GM12878 (cell line): ENCODE measurements around the gene TMEM86B. TPM values are rescaled to one million over a fixed set of nuclear protein-coding genes. Genes with fewer than 3 reads are reported as not detected.

Experiments used
- ATAC-seq: fragments of 200-7000 bp; cut with Tn5 transposase; 3 replicates; pipeline ENCODE4 v1.9.1; 2020; ENCODE audit warnings: mild to moderate bottlenecking, moderate library complexity
- BruUV-seq: library from RNA; stranded (reverse); fragments of 400-500 nt; replicated peaks from 2 replicates; lab custom pipeline; 2021; lab: Mats Ljungman, UMichigan
- CTCF ChIA-PET: fragments of 300-600 bp; sonication (Branson Sonifier 250); formaldehyde crosslinking; extraction: SDS; loops from one replicate; lab custom pipeline; 2021; ENCODE audit warnings: inconsistent platforms; lab: Yijun Ruan, JAX
- POLR2A ChIA-PET: fragments of 350-600 bp; formaldehyde crosslinking; extraction: SDS; loops from one replicate; lab custom pipeline; 2021; ENCODE audit warnings: inconsistent platforms; lab: Charles Lee
- RAD21 ChIA-PET: fragments of 300-600 bp; sonication (Branson Sonifier 250); formaldehyde crosslinking; loops from one replicate; lab custom pipeline; 2023; ENCODE audit warnings: antibody characterized with exemption; ENCODE audit not compliant: unreplicated experiment; lab: Charles Lee
- SMC1A ChIA-PET: fragments of 300-600 bp; sonication (Branson Sonifier 250); formaldehyde crosslinking; loops from one replicate; lab custom pipeline; 2023; ENCODE audit not compliant: unreplicated experiment, uncharacterized antibody; lab: Charles Lee
- DNase-seq: peaks from one replicate; pipeline ENCODE4 v3.0.0-alpha.2; 2011; ENCODE audit warnings: low read depth, low spot score
- FAIRE-seq: peaks from 3 replicates; lab custom pipeline; 2011; peaks lifted over from hg19 to GRCh38; lab: Jason Lieb, UNC
- H2AFZ ChIP-seq: 2 replicates; pipeline ENCODE4 v1.6.0; 2011; ENCODE audit warnings: low read depth, low read length, control low read depth; ENCODE audit not compliant: control insufficient read depth
- H3K27ac ChIP-seq: 2 replicates; pipeline ENCODE4 v1.5.1; 2011; ENCODE audit warnings: control low read depth; ENCODE audit not compliant: control insufficient read depth, insufficient read depth
- H3K27me3 ChIP-seq, 2 experiments: replicated peaks in 1 of 2; 2 replicates each; pipeline versions ENCODE4 v1.6.0 to v1.6.1; 2011; ENCODE audit warnings: low read length in 1 of 2; ENCODE audit not compliant: control insufficient read depth in 2 of 2, insufficient read depth in 2 of 2
- H3K36me3 ChIP-seq, 2 experiments: 2 replicates each; pipeline ENCODE4 v1.5.1; 2011; ENCODE audit warnings: low read length in 1 of 2; ENCODE audit not compliant: control insufficient read depth in 2 of 2, insufficient read depth in 2 of 2
- H3K4me1 ChIP-seq: 2 replicates; pipeline ENCODE4 v1.6.1; 2011; ENCODE audit warnings: mild to moderate bottlenecking, low read length, moderate library complexity, mixed read lengths; ENCODE audit not compliant: control insufficient read depth, insufficient read depth
- H3K4me2 ChIP-seq: 2 replicates; pipeline ENCODE4 v1.6.0; 2011; ENCODE audit warnings: control low read depth; ENCODE audit not compliant: control insufficient read depth, insufficient read depth
- H3K4me3 ChIP-seq: fragments of 200-600 bp; sonication (generic); 2 replicates; pipeline ENCODE4 v1.5.1; 2016
- H3K79me2 ChIP-seq: 2 replicates; pipeline ENCODE4 v1.6.0; 2011; ENCODE audit warnings: low read length; ENCODE audit not compliant: control insufficient read depth, insufficient read depth
- H3K9ac ChIP-seq: 2 replicates; pipeline ENCODE4 v1.8.0; 2011; ENCODE audit warnings: low read length, control low read depth, mixed read lengths; ENCODE audit not compliant: control insufficient read depth, insufficient read depth
- H3K9me3 ChIP-seq: replicated peaks from 3 replicates; pipeline ENCODE4 v1.5.1; 2011; ENCODE audit warnings: mild to moderate bottlenecking, low read length; ENCODE audit not compliant: control insufficient read depth, insufficient read depth
- H4K20me1 ChIP-seq: 2 replicates; pipeline ENCODE4 v1.6.0; 2011; ENCODE audit not compliant: control insufficient read depth, insufficient read depth
- BHLHE40 ChIP-seq, 2 experiments: fragments of 450-650 bp in 1 of 2; IDR thresholded peaks; 2 replicates each; pipeline ENCODE4 v1.6.1; 2011 to 2017; ENCODE audit warnings: low read depth in 2 of 2, borderline replicate concordance in 1 of 2, improper control_type of control experiment in 1 of 2, low read length in 1 of 2, mild to moderate bottlenecking in 1 of 2
- BMI1 ChIP-seq: fragments of 450-650 bp; IDR thresholded peaks from 2 replicates; pipeline ENCODE4 v1.6.1; 2016; ENCODE audit warnings: mild to moderate bottlenecking, moderate library complexity, borderline replicate concordance
- KAT2A ChIP-seq: conservative IDR thresholded peaks from 2 replicates; pipeline ENCODE4 v1.6.1; 2011; ENCODE audit warnings: low read depth, low read length; ENCODE audit not compliant: control insufficient read depth
- LARP7 ChIP-seq: fragments of 450-650 bp; IDR thresholded peaks from 2 replicates; pipeline ENCODE4 v1.6.1; 2017; ENCODE audit warnings: mild to moderate bottlenecking
- MEF2B ChIP-seq: fragments of 450-650 bp; IDR thresholded peaks from 2 replicates; pipeline ENCODE4 v1.6.1; 2018; ENCODE audit warnings: mild to moderate bottlenecking, moderate library complexity; ENCODE audit not compliant: partially characterized antibody, poor library complexity, severe bottlenecking
- NFYB ChIP-seq: IDR thresholded peaks from 2 replicates; pipeline ENCODE4 v1.6.1; 2011; ENCODE audit warnings: low read depth, mild to moderate bottlenecking, low read length, improper control_type of control experiment, moderate library complexity; ENCODE audit not compliant: insufficient read depth
- SMAD5 ChIP-seq: IDR thresholded peaks from 2 replicates; pipeline ENCODE4 v1.6.1; 2016; ENCODE audit warnings: antibody characterized with exemption, low read depth
- SMC3 ChIP-seq: IDR thresholded peaks from 2 replicates; pipeline ENCODE4 v1.6.1; 2011; ENCODE audit warnings: low read length, improper control_type of control experiment, borderline replicate concordance
- TARDBP ChIP-seq: IDR thresholded peaks from 2 replicates; pipeline ENCODE4 v1.6.1; 2016; ENCODE audit warnings: borderline replicate concordance
- TCF7 ChIP-seq: IDR thresholded peaks from 2 replicates; pipeline ENCODE4 v1.6.1; 2014; ENCODE audit warnings: antibody characterized with exemption, borderline replicate concordance
- ZNF207 ChIP-seq: fragments of 450-650 bp; IDR thresholded peaks from 2 replicates; pipeline ENCODE4 v1.6.1; 2014; ENCODE audit warnings: antibody characterized with exemption, mild to moderate bottlenecking, borderline replicate concordance
- ZSCAN29 ChIP-seq: fragments of 450-650 bp; IDR thresholded peaks from 2 replicates; pipeline ENCODE4 v1.6.1; 2017; ENCODE audit warnings: mild to moderate bottlenecking, moderate library complexity
- WGBS: methylation state at CpG from one replicate; pipeline ENCODE4 v1.1.6; 2016; ENCODE audit warnings: low lambda C conversion rate; ENCODE audit not compliant: insufficient replicate concordance, insufficient coverage; ENCODE audit errors: missing lambda C conversion rate; 5-methylcytosine and 5-hydroxymethylcytosine counted together
- in situ Hi-C: fragments of 300-500 bp; cut with MboI; formaldehyde crosslinking; loops from 9 replicates; pipeline ENCODE4 v1.14.3; 2018; ENCODE audit warnings: mixed read lengths
- intact Hi-C: fragments of 100-400 bp; cut with micrococcal nuclease; formaldehyde crosslinking; loops from one replicate; pipeline ENCODE4 v1.14.2; 2022; ENCODE audit not compliant: unreplicated experiment
- polyA plus RNA-seq, 11 experiments: library from polyadenylated mRNA; depleted of rRNA in 4 of 11; unstranded in 6 of 11; stranded (reverse) in 5 of 11; fragments of >200 nt; fragmentation: Nextera tagmentation in 4 of 11; fragmentation: Illumina TruSeq in 1 of 11; extraction: Ambion mirVana in 4 of 11; extraction: Trizol in 1 of 11; gene quantifications; 1 replicate in 1 of 11; 2 replicates in 10 of 11; pipeline versions ENCODE4 v1.2.1 to v1.2.3, GENCODE V29; 2011 to 2016; ENCODE audit warnings: inconsistent platforms in 2 of 11, missing spikeins in 2 of 11, low read depth in 1 of 11
- total RNA-seq, 4 experiments: library from RNA; depleted of rRNA in 3 of 4; stranded (reverse); fragments of >200 nt in 3 of 4; fragmentation: Illumina TruSeq in 1 of 4; extraction: Trizol in 1 of 4; gene quantifications; 2 replicates each; pipeline versions ENCODE4 v1.2.1 to v1.2.3, GENCODE V29; 2013 to 2021
- TF ChIP-seq, protein P1 (sequence below): fragments of 450-650 bp; IDR thresholded peaks from 2 replicates; pipeline ENCODE4 v1.6.1; 2017; ENCODE audit warnings: antibody characterized with exemption, mild to moderate bottlenecking, moderate library complexity
- TF ChIP-seq, protein P2 (sequence below): fragments of 450-650 bp; formaldehyde crosslinking; IDR thresholded peaks from 2 replicates; pipeline ENCODE4 v1.5.0; 2022; ENCODE audit warnings: mild to moderate bottlenecking, missing genetic modification characterization
- TF ChIP-seq, protein P3 (sequence below): IDR thresholded peaks from 2 replicates; pipeline ENCODE4 v1.6.1; 2011; ENCODE audit warnings: low read depth, low read length, improper control_type of control experiment, borderline replicate concordance

The TMEM86B gene
- total and polyA plus RNA-seq, 10 of the 15 experiments (the other 5 are each of a cell fraction or from before 2014, with no cell fraction given): 0.26 to 10.6 (median 1.8) TPM

DNA sequence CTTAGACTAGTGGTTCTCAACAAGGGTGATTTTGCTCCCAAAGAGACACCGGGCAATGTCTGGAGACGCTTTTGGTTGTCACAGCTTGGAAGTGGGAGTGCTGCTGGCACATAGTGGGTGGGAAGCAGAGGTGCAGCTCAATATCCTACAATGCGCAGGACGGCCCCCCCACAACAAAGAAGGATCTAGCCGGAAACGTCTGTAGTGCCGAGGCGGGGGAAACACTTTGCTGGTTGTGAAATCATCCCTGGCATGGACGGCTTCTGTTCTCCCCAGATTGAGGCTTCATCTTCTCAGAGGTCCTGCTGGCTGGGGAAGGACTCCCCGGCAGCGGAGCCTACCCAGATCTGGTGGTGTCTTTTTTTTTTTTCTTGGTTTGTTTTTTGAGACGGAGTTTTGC, 35.1 kb downstream of the TMEM86B start (continued):
- TF ChIP-seq, protein P1, sequence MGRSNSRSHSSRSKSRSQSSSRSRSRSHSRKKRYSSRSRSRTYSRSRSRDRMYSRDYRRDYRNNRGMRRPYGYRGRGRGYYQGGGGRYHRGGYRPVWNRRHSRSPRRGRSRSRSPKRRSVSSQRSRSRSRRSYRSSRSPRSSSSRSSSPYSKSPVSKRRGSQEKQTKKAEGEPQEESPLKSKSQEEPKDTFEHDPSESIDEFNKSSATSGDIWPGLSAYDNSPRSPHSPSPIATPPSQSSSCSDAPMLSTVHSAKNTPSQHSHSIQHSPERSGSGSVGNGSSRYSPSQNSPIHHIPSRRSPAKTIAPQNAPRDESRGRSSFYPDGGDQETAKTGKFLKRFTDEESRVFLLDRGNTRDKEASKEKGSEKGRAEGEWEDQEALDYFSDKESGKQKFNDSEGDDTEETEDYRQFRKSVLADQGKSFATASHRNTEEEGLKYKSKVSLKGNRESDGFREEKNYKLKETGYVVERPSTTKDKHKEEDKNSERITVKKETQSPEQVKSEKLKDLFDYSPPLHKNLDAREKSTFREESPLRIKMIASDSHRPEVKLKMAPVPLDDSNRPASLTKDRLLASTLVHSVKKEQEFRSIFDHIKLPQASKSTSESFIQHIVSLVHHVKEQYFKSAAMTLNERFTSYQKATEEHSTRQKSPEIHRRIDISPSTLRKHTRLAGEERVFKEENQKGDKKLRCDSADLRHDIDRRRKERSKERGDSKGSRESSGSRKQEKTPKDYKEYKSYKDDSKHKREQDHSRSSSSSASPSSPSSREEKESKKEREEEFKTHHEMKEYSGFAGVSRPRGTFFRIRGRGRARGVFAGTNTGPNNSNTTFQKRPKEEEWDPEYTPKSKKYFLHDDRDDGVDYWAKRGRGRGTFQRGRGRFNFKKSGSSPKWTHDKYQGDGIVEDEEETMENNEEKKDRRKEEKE: no peak
- no peak for TF ChIP-seq LARP7
- TF ChIP-seq ZNF207: no peak
- no peak for TF ChIP-seq TARDBP

DNA sequence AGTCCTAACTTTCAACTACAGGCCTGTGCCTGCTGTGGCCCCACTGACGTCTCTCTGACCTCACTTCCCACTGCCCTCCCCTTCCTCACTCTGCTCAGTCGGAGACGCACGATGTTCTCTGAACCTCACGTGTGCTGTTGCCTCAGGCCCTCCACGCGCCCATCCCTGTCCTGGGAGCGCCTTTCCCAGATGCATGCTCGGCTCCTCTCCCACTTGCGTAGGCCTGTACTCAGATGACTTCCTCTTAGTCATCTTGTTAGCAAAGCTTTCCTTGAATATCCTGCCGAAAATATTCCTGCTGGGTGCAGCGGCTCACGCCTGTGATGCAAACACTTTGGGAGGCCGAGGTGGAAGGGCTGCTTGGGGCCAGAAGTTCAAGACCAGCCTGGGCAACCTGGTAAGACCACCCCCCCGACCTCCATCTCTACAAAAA, 39.1 kb downstream of the TMEM86B start:
- Histone ChIP-seq H3K4me1 (no peaks in the 10 kb centered on the region), H3K4me3 (no peak overlapping the region), H4K20me1 (no peaks in the 10 kb centered on the region), H3K9me3 (no peaks in the 10 kb centered on the region), H2AFZ (no peak overlapping the region), H3K36me3 (no peaks in the 10 kb centered on the region), H3K27ac (no peak overlapping the region), H3K27me3 (no peaks in the 10 kb centered on the region), H3K9ac (no peak overlapping the region), H3K4me2 (no peak overlapping the region), H3K79me2 (no peaks in the 10 kb centered on the region)
- ATAC-seq: no peak
- intact Hi-C loops: no loop called here
- ChIA-PET CTCF (no interaction called here), SMC1A (no interaction called here), POLR2A (no interaction called here), RAD21 (interaction anchor here (0.7 kb wide), 1 partner anchor 45 kb away, joined by 3 read pairs; no protein-coding TSS in a partner anchor)
- no peak for FAIRE-seq
- DNase-seq: no peak
- in situ Hi-C loops: no loop called here
- 48% methylated on average over 15 of the region's 15 CpGs for WGBS
- no peak for TF ChIP-seq ZSCAN29
- no peak for TF ChIP-seq BMI1
- no peak for TF ChIP-seq TCF7
- TF ChIP-seq MEF2B: no peak
- no peak for TF ChIP-seq KAT2A
- no peak for TF ChIP-seq SMC3
- TF ChIP-seq, protein P2, sequence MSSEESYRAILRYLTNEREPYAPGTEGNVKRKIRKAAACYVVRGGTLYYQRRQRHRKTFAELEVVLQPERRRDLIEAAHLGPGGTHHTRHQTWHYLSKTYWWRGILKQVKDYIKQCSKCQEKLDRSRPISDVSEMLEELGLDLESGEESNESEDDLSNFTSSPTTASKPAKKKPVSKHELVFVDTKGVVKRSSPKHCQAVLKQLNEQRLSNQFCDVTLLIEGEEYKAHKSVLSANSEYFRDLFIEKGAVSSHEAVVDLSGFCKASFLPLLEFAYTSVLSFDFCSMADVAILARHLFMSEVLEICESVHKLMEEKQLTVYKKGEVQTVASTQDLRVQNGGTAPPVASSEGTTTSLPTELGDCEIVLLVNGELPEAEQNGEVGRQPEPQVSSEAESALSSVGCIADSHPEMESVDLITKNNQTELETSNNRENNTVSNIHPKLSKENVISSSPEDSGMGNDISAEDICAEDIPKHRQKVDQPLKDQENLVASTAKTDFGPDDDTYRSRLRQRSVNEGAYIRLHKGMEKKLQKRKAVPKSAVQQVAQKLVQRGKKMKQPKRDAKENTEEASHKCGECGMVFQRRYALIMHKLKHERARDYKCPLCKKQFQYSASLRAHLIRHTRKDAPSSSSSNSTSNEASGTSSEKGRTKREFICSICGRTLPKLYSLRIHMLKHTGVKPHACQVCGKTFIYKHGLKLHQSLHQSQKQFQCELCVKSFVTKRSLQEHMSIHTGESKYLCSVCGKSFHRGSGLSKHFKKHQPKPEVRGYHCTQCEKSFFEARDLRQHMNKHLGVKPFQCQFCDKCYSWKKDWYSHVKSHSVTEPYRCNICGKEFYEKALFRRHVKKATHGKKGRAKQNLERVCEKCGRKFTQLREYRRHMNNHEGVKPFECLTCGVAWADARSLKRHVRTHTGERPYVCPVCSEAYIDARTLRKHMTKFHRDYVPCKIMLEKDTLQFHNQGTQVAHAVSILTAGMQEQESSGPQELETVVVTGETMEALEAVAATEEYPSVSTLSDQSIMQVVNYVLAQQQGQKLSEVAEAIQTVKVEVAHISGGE (CRISPR knock-in tag): no peak
- no peak for TF ChIP-seq SMAD5
- TF ChIP-seq NFYB: no peak
- no peak for TF ChIP-seq BHLHE40 (IDR thresholded peaks at IDR 0.05; ENCODE audit: borderline replicate concordance in 1 of 2, low read depth in 2 of 2, low read length in 1 of 2)
- TF ChIP-seq, protein P3, sequence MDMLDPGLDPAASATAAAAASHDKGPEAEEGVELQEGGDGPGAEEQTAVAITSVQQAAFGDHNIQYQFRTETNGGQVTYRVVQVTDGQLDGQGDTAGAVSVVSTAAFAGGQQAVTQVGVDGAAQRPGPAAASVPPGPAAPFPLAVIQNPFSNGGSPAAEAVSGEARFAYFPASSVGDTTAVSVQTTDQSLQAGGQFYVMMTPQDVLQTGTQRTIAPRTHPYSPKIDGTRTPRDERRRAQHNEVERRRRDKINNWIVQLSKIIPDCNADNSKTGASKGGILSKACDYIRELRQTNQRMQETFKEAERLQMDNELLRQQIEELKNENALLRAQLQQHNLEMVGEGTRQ: no peak
- no TSS peak for BruUV-seq
